ENCODE measurements around the gene SRD5A1. TPM values are rescaled to one million over a fixed set of nuclear protein-coding genes. Genes with fewer than 3 reads are reported as not detected.

SRD5A1 gene
- total RNA-seq, 5 donors from 2014 or later (not counting 1 experiment from before 2014, with no cell fraction given) = 2.3 to 13.6 (median 9.6) TPM

DNA sequence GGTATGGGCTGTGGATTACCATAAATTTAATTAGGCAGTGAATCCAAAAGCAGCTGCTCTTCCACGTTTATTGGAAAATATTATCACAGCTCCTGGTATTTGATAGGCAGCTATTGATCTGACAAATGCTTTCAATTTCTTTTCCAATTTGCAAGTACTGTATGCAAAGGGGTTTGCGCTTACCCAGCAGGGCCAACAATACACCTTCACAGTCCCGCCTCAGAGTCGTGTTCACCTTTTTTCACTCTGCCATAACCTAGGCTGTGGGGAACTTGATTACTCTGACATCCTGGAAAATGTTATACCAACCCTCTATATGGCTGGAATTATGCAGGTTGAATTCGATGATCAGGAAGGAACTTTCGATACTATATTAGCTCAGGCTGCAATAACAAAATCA lies 47.7 kb downstream of the SRD5A1 start:
- DNase-seq (no peak), ATAC-seq (replicated peaks in 1 of 4) (no peak)
- H3K9me3 Mint-ChIP-seq = no peaks in the 10 kb centered on the region
- no peaks in the 10 kb centered on the region for H3K36me3 Mint-ChIP-seq
- no peak overlapping the region for H3K4me3 Mint-ChIP-seq
- Histone ChIP-seq H3K27me3 (replicated peaks in 1 of 2; ENCODE audit: control insufficient read depth in 2 of 2, extremely low read depth in 1 of 2, insufficient read depth in 2 of 2, low read length in 1 of 2) (peaks cover 0 to 20% of the 10 kb centered on the region in 2 experiments), H3K4me1 (ENCODE audit: control insufficient read depth in 1 of 2, extremely low read depth in 1 of 2, insufficient read depth in 2 of 2, low read length in 2 of 2) (no peaks in the 10 kb centered on the region), H3K9me3 (no peaks in the 10 kb centered on the region), H3K36me3 (ENCODE audit: control insufficient read depth in 2 of 2, extremely low read depth in 1 of 2, insufficient read depth in 1 of 2, low read length in 1 of 2) (no peaks in the 10 kb centered on the region), H3K4me3 (ENCODE audit: control insufficient read depth in 1 of 2, extremely low read depth in 1 of 2, low read length in 1 of 2) (no peak overlapping the region), H3K27ac (ENCODE audit: low read length) (no peak overlapping the region)
- H3K4me1 Mint-ChIP-seq = no peaks in the 10 kb centered on the region
- CTCF ChIA-PET = no interaction called here
- WGBS (ENCODE audit: insufficient coverage) = 63% methylated on average over 2 of the region's 6 CpGs
- peaks cover 27 to 36% of the 10 kb centered on the region in 2 donors for H3K27me3 Mint-ChIP-seq
- H3K27ac Mint-ChIP-seq = no peak overlapping the region
- POLR2A ChIA-PET = interaction anchor here in 1 of 2 donors (0.7 kb wide), 1 partner anchor 1261 kb away, joined by 7 read pairs; no protein-coding TSS in a partner anchor

DNA sequence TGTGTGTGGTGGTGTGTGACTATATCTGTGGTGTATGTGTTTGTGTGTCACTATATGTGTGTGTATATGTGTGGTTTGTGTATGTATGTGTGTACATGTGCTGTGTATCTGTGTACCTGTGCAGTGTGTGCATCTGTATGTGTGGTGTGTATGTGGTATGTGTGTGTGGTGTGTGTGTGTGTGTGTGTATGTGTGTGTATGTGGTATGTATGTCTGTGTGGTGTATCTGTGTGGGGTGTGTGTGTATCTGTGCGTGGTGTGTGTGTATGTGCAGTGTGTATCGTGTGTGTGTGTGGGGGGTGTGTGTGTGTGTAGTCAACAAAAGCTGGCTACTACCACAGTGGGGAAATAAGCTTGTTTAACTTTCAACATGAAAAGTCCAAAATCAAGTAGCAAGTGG lies 48.4 kb downstream of the SRD5A1 start:
- H3K4me1 Mint-ChIP-seq = peaks cover 2 to 3% (median 3%) of the 10 kb centered on the region in 3 donors
- DNase-seq = no peak
- POLR2A ChIA-PET = interaction anchor here in 1 of 2 donors (0.7 kb wide), 1 partner anchor 1261 kb away, joined by 7 read pairs; no protein-coding TSS in a partner anchor
- Histone ChIP-seq H3K36me3 (ENCODE audit: control insufficient read depth in 2 of 2, extremely low read depth in 1 of 2, insufficient read depth in 1 of 2, low read length in 1 of 2) (no peaks in the 10 kb centered on the region), H3K27ac (ENCODE audit: low read length) (no peak overlapping the region), H3K9me3 (no peaks in the 10 kb centered on the region), H3K4me3 (ENCODE audit: control insufficient read depth in 1 of 2, extremely low read depth in 1 of 2, low read length in 1 of 2) (no peak overlapping the region), H3K27me3 (replicated peaks in 1 of 2; ENCODE audit: control insufficient read depth in 2 of 2, extremely low read depth in 1 of 2, insufficient read depth in 2 of 2, low read length in 1 of 2) (peaks cover 0 to 27% of the 10 kb centered on the region in 2 experiments), H3K4me1 (ENCODE audit: control insufficient read depth in 1 of 2, extremely low read depth in 1 of 2, insufficient read depth in 2 of 2, low read length in 2 of 2) (no peaks in the 10 kb centered on the region)
- CTCF ChIA-PET = no interaction called here
- 53% methylated on average over 2 of the region's 2 CpGs for WGBS (ENCODE audit: insufficient coverage)
- no peak for ATAC-seq (replicated peaks in 1 of 4)
- H3K36me3 Mint-ChIP-seq = no peaks in the 10 kb centered on the region
- H3K27me3 Mint-ChIP-seq = peaks cover 35 to 39% of the 10 kb centered on the region in 2 donors
- H3K4me3 Mint-ChIP-seq = no peak overlapping the region
- H3K27ac Mint-ChIP-seq = no peak overlapping the region
- H3K9me3 Mint-ChIP-seq = no peaks in the 10 kb centered on the region

DNA sequence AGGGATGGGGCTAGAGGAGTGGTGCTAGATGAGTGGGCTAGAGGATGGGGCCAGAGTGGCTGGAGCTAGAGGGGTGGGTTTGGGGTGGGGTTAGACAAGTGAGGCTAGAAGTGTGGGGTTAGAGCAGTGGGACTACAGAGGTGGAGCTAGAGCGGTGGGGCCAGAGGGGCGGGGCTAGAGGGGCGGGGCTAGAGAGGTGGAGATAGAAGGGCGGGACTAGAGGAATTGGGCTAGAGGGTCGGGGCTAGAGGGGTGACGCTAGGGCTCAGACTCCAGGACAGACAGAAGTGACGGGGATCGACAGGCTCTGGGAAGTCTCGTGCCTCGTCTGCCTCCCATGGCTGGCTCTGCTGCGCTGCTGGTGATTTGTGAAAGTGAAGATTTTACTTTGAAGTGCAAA lies 49.0 kb downstream of the SRD5A1 start:
- Mint-ChIP-seq H3K4me3 (no peak overlapping the region), H3K4me1 (peaks cover 4 to 9% (median 8%) of the 10 kb centered on the region in 3 donors), H3K27me3 (peaks cover 39 to 44% of the 10 kb centered on the region in 2 donors), H3K27ac (no peak overlapping the region), H3K9me3 (no peaks in the 10 kb centered on the region), H3K36me3 (no peaks in the 10 kb centered on the region)
- H3K4me1 ChIP-seq (ENCODE audit: control insufficient read depth in 1 of 2, extremely low read depth in 1 of 2, insufficient read depth in 2 of 2, low read length in 2 of 2) = peaks cover 0 to 2% of the 10 kb centered on the region in 2 experiments
- DNase-seq (no peak), ATAC-seq (replicated peaks in 1 of 4) (no peak)
- no peaks in the 10 kb centered on the region for H3K36me3 ChIP-seq (ENCODE audit: control insufficient read depth in 2 of 2, extremely low read depth in 1 of 2, insufficient read depth in 1 of 2, low read length in 1 of 2)
- ChIA-PET CTCF (no interaction called here), POLR2A (no interaction called here)
- 58% methylated on average over 7 of the region's 11 CpGs for WGBS (ENCODE audit: insufficient coverage)
- no peak overlapping the region for H3K4me3 ChIP-seq (ENCODE audit: control insufficient read depth in 1 of 2, extremely low read depth in 1 of 2, low read length in 1 of 2)
- H3K27me3 ChIP-seq (replicated peaks in 1 of 2; ENCODE audit: control insufficient read depth in 2 of 2, extremely low read depth in 1 of 2, insufficient read depth in 2 of 2, low read length in 1 of 2) = peaks cover 0 to 32% of the 10 kb centered on the region in 2 experiments
- no peak overlapping the region for H3K27ac ChIP-seq (ENCODE audit: low read length)
- no peaks in the 10 kb centered on the region for H3K9me3 ChIP-seq

DNA sequence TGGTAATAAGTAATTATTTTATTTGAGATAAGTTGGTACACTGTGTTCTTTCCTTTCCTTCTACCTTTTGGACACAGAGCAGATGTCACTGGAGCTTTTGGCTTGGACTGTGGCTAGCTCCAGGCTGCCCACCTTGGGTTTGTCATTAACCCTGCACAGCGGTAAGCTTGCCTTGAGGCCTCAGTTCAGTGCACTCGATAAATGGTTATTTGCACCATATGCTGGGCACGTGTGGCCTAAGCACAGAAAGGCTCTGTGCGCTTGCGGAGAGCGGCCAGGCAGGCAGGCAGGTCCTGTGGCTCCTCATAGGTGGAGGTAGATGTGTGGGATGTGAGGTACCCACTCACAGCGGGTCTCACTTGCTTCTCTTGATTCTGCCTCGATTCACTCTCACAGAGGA lies 50.0 kb downstream of the SRD5A1 start:
- Histone ChIP-seq H3K27me3 (replicated peaks in 1 of 2; ENCODE audit: control insufficient read depth in 2 of 2, extremely low read depth in 1 of 2, insufficient read depth in 2 of 2, low read length in 1 of 2) (peaks cover 0 to 40% of the 10 kb centered on the region in 2 experiments), H3K4me1 (ENCODE audit: control insufficient read depth in 1 of 2, extremely low read depth in 1 of 2, insufficient read depth in 2 of 2, low read length in 2 of 2) (peaks cover 0 to 2% of the 10 kb centered on the region in 2 experiments), H3K4me3 (ENCODE audit: control insufficient read depth in 1 of 2, extremely low read depth in 1 of 2, low read length in 1 of 2) (no peak overlapping the region), H3K27ac (ENCODE audit: low read length) (no peak overlapping the region), H3K36me3 (ENCODE audit: control insufficient read depth in 2 of 2, extremely low read depth in 1 of 2, insufficient read depth in 1 of 2, low read length in 1 of 2) (no peaks in the 10 kb centered on the region), H3K9me3 (no peaks in the 10 kb centered on the region)
- ATAC-seq (replicated peaks in 1 of 4) (no peak), DNase-seq (no peak)
- no peak overlapping the region for H3K27ac Mint-ChIP-seq
- H3K36me3 Mint-ChIP-seq = no peaks in the 10 kb centered on the region
- H3K27me3 Mint-ChIP-seq = peaks cover 46 to 52% of the 10 kb centered on the region in 2 donors
- H3K4me3 Mint-ChIP-seq = no peak overlapping the region
- H3K9me3 Mint-ChIP-seq = no peaks in the 10 kb centered on the region
- ChIA-PET CTCF (interaction anchor here in 1 of 2 donors (0.5 kb wide), 1 partner anchor 1034 kb away, joined by 3 read pairs; no protein-coding TSS in a partner anchor), POLR2A (interaction anchor here in 1 of 2 donors (0.6 kb wide), 1 partner anchor 1471 kb away, joined by 3 read pairs; no protein-coding TSS in a partner anchor)
- 82% methylated on average over 4 of the region's 8 CpGs for WGBS (ENCODE audit: insufficient coverage)
- H3K4me1 Mint-ChIP-seq = peaks cover 8 to 14% (median 11%) of the 10 kb centered on the region in 3 donors

DNA sequence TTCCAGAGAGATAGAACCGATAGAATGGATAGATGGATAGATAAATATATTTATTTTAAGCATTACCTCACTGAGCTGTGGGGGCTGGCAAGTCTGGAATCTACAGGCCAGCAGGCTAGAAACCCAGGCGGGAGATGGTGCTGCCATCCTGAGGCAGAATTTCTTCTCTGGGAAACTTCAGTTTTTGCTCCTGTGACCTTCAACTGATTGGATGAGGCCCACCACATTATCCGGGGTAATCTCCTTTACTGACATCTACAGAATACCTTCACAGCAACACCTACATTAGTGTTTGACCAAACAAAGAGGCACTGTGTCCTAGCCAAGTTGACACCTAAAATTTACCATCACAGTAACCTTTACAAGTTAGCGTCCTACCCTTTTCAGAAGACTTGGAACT lies 50.8 kb downstream of the SRD5A1 start:
- Histone ChIP-seq H3K4me3 (ENCODE audit: control insufficient read depth in 1 of 2, extremely low read depth in 1 of 2, low read length in 1 of 2) (no peak overlapping the region), H3K36me3 (ENCODE audit: control insufficient read depth in 2 of 2, extremely low read depth in 1 of 2, insufficient read depth in 1 of 2, low read length in 1 of 2) (no peaks in the 10 kb centered on the region), H3K4me1 (ENCODE audit: control insufficient read depth in 1 of 2, extremely low read depth in 1 of 2, insufficient read depth in 2 of 2, low read length in 2 of 2) (peaks cover 0 to 2% of the 10 kb centered on the region in 2 experiments), H3K9me3 (no peaks in the 10 kb centered on the region), H3K27me3 (replicated peaks in 1 of 2; ENCODE audit: control insufficient read depth in 2 of 2, extremely low read depth in 1 of 2, insufficient read depth in 2 of 2, low read length in 1 of 2) (peaks cover 0 to 43% of the 10 kb centered on the region in 2 experiments), H3K27ac (ENCODE audit: low read length) (no peak overlapping the region)
- peaks cover 8 to 14% (median 11%) of the 10 kb centered on the region in 3 donors for H3K4me1 Mint-ChIP-seq
- H3K36me3 Mint-ChIP-seq = no peaks in the 10 kb centered on the region
- ATAC-seq (replicated peaks in 1 of 4) = no peak
- no peak for DNase-seq
- H3K4me3 Mint-ChIP-seq = no peak overlapping the region
- no peak overlapping the region for H3K27ac Mint-ChIP-seq
- WGBS (ENCODE audit: insufficient coverage) = 75% methylated on average over 2 of the region's 4 CpGs
- POLR2A ChIA-PET = no interaction called here
- H3K9me3 Mint-ChIP-seq = no peaks in the 10 kb centered on the region
- peaks cover 48 to 52% of the 10 kb centered on the region in 2 donors for H3K27me3 Mint-ChIP-seq
- CTCF ChIA-PET = no interaction called here

DNA sequence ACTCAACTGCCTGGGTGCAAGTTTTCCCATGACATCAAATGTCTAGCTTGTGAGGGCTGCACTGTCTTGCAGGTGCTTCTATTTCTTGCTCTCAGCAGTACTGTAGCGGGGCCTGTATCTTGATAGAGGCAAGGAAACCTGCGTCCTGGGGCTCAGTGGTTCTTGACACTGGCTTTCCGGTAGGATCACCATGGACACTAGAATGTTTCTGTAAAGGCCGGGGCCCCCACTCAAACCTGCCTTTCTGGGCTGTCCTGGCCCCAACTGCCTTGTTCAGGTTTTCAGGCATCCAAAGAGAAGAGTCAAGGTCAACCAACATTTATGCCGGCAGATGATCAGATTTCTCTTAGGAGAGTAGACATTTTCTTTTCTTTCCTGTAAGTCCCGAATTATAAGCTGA lies 53.3 kb downstream of the SRD5A1 start:
- DNase-seq = no peak
- POLR2A ChIA-PET = no interaction called here
- H3K27me3 ChIP-seq (replicated peaks in 1 of 2; ENCODE audit: control insufficient read depth in 2 of 2, extremely low read depth in 1 of 2, insufficient read depth in 2 of 2, low read length in 1 of 2) = peaks cover 0 to 46% of the 10 kb centered on the region in 2 experiments
- no peaks in the 10 kb centered on the region for H3K9me3 ChIP-seq
- H3K27ac ChIP-seq (ENCODE audit: low read length) = no peak overlapping the region
- Mint-ChIP-seq H3K4me3 (peak overlapping the region in 1 of 3 donors; percentile 3), H3K9me3 (no peaks in the 10 kb centered on the region), H3K4me1 (peaks cover 8 to 14% (median 11%) of the 10 kb centered on the region in 3 donors), H3K27ac (no peak overlapping the region), H3K27me3 (peaks cover 61 to 64% of the 10 kb centered on the region in 2 donors), H3K36me3 (no peaks in the 10 kb centered on the region)
- CTCF ChIA-PET = interaction anchor here in 1 of 2 donors (0.6 kb wide), 1 partner anchor 9 kb away, joined by 3 read pairs; no protein-coding TSS in a partner anchor
- no peaks in the 10 kb centered on the region for H3K36me3 ChIP-seq (ENCODE audit: control insufficient read depth in 2 of 2, extremely low read depth in 1 of 2, insufficient read depth in 1 of 2, low read length in 1 of 2)
- WGBS (ENCODE audit: insufficient coverage) = 53% methylated on average over 6 of the region's 6 CpGs
- no peak for ATAC-seq (replicated peaks in 1 of 4)
- H3K4me1 ChIP-seq (ENCODE audit: control insufficient read depth in 1 of 2, extremely low read depth in 1 of 2, insufficient read depth in 2 of 2, low read length in 2 of 2) = peaks cover 0 to 2% of the 10 kb centered on the region in 2 experiments
- no peak overlapping the region for H3K4me3 ChIP-seq (ENCODE audit: control insufficient read depth in 1 of 2, extremely low read depth in 1 of 2, low read length in 1 of 2)
